Measurements from ENCODE around the gene HACD2.
"Not testable (repeated sequence)": the region's sequence is repeated elsewhere in the genome, so short reads cannot be mapped to it uniquely, and the experiment has no call there.

The HACD2 gene

DNA sequence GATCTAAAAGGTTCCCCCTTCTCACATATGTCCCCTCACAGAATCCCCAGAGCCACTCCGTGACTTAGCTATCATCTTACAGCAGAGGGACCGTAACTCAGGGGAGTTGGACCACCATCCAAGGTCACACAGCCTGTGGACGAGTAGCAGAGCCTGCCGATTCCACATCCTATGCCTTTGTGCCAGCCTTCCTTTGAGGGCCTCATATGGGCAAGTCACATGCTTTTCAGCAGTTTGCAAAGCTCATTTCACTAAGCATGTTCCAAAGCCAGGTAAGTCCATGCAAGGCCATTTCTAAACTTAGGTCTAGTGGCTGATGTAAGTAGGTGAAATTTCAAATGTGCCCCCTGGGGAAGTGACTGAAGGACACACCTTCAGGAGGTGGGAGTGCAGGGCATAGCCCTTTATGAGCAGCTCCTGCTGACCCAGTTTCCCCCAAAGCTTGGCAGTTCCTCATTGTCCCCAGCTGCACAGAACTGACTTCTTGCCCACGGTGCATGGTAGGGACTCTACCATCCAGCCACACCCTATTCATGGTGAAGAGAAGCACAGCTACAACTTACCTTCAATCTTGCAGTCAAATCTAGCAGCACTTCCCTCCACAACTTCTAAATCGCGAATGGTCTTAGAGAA is 33.3 kb upstream of the HACD2 start:
- no peak overlapping the region for H3K23ac ChIP-seq (ENCODE audit: low read length)
- H2AK5ac ChIP-seq (ENCODE audit: low read length): no peak overlapping the region
- H3K27me3 ChIP-seq (ENCODE audit: insufficient read depth, low read length): no peaks in the 10 kb centered on the region
- no peaks in the 10 kb centered on the region for H3K9me3 ChIP-seq (ENCODE audit: insufficient read depth, low read depth, low read length)
- H3K4me3 ChIP-seq (ENCODE audit: low read depth, low read length): no peak overlapping the region
- H3K79me1 ChIP-seq (ENCODE audit: low read length): no peaks in the 10 kb centered on the region
- no peak overlapping the region for H3K27ac ChIP-seq (ENCODE audit: low read depth, low read length)
- no peak overlapping the region for H3K9ac ChIP-seq (ENCODE audit: low read length)
- H3K18ac ChIP-seq (ENCODE audit: low read length): no peak overlapping the region
- H3K14ac ChIP-seq (ENCODE audit: low read length): no peak overlapping the region
- no peak overlapping the region for H2BK12ac ChIP-seq (ENCODE audit: low read length)
- no peak overlapping the region for H4K8ac ChIP-seq (ENCODE audit: low read depth, low read length)
- no peak overlapping the region for H2AFZ ChIP-seq (ENCODE audit: insufficient read depth, low read length, poor library complexity)
- DNase-seq: no peak
- peaks cover 8 to 9% of the 10 kb centered on the region in 2 experiments for H3K4me1 ChIP-seq (ENCODE audit: control insufficient read depth in 1 of 2, insufficient read depth in 2 of 2, low read length in 2 of 2)
- H3K4me2 ChIP-seq (ENCODE audit: low read length): no peak overlapping the region
- H3K79me2 ChIP-seq (ENCODE audit: control insufficient read depth, insufficient read depth, low read length, poor library complexity): no peaks in the 10 kb centered on the region
- H3K4ac ChIP-seq (ENCODE audit: low read depth, low read length): no peak overlapping the region
- no peak overlapping the region for H4K12ac ChIP-seq (ENCODE audit: low read depth, low read length)
- no peak overlapping the region for H2BK5ac ChIP-seq (ENCODE audit: low read depth, low read length, poor library complexity)
- H2BK120ac ChIP-seq (ENCODE audit: insufficient read depth, low read length, poor library complexity): no peak overlapping the region
- H4K91ac ChIP-seq (ENCODE audit: low read depth, low read length): no peak overlapping the region
- no CpG with 5 or more reads among the region's 7 CpGs for WGBS (ENCODE audit: extremely low coverage, insufficient coverage, insufficient read length)
- peaks cover 25 to 35% of the 10 kb centered on the region in 2 experiments for H3K36me3 ChIP-seq (ENCODE audit: control insufficient read depth in 1 of 2, insufficient read depth in 2 of 2, low read length in 2 of 2)

DNA sequence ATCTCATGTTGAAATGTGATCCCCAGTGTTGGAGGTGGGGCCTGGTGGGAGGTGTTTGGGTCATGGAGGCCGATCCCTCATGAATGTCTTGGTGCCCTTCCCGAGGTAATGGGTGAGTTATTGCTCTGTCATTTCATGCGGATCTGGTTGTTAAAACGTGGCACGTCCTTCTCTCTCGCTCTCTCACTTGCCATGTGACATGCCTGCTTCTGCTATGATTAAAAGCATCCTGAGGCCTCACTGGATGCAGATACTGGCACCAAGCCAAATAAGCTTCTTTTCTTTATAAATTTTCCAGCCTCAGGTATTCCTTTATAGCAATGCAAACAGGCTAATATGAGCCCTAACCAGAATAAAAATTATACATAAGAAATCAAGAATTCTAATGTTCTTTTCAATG is 31.7 kb upstream of the HACD2 start:
- Histone ChIP-seq H2BK12ac (ENCODE audit: low read length) (no peak overlapping the region), H2BK120ac (ENCODE audit: insufficient read depth, low read length, poor library complexity) (no peak overlapping the region), H3K9me3 (ENCODE audit: insufficient read depth, low read depth, low read length) (no peaks in the 10 kb centered on the region), H3K18ac (ENCODE audit: low read length) (no peak overlapping the region), H3K79me1 (ENCODE audit: low read length) (no peaks in the 10 kb centered on the region), H2AFZ (ENCODE audit: insufficient read depth, low read length, poor library complexity) (no peak overlapping the region), H3K79me2 (ENCODE audit: control insufficient read depth, insufficient read depth, low read length, poor library complexity) (no peaks in the 10 kb centered on the region), H3K36me3 (ENCODE audit: control insufficient read depth in 1 of 2, insufficient read depth in 2 of 2, low read length in 2 of 2) (peaks cover 26 to 36% of the 10 kb centered on the region in 2 experiments), H3K4me2 (ENCODE audit: low read length) (no peak overlapping the region), H3K27ac (ENCODE audit: low read depth, low read length) (no peak overlapping the region), H3K23ac (ENCODE audit: low read length) (no peak overlapping the region), H2BK5ac (ENCODE audit: low read depth, low read length, poor library complexity) (no peak overlapping the region), H3K14ac (ENCODE audit: low read length) (no peak overlapping the region), H3K4me1 (ENCODE audit: control insufficient read depth in 1 of 2, insufficient read depth in 2 of 2, low read length in 2 of 2) (peaks cover 2% of the 10 kb centered on the region in 2 experiments), H3K4ac (ENCODE audit: low read depth, low read length) (no peak overlapping the region), H4K12ac (ENCODE audit: low read depth, low read length) (no peak overlapping the region), H3K9ac (ENCODE audit: low read length) (no peak overlapping the region), H2AK5ac (ENCODE audit: low read length) (no peak overlapping the region), H3K4me3 (ENCODE audit: low read depth, low read length) (no peak overlapping the region), H4K91ac (ENCODE audit: low read depth, low read length) (no peak overlapping the region), H4K8ac (ENCODE audit: low read depth, low read length) (no peak overlapping the region), H3K27me3 (ENCODE audit: insufficient read depth, low read length) (no peaks in the 10 kb centered on the region)
- DNase-seq: no peak
- no CpG with 5 or more reads among the region's 6 CpGs for WGBS (ENCODE audit: extremely low coverage, insufficient coverage, insufficient read length)

- Histone ChIP-seq H2BK5ac (ENCODE audit: low read depth, low read length, poor library complexity) (no peak overlapping the region), H3K4me3 (ENCODE audit: low read depth, low read length) (no peak overlapping the region)
- WGBS (ENCODE audit: extremely low coverage, insufficient coverage, insufficient read length): no CpG with 5 or more reads among the region's 2 CpGs
Observed at GRCh38 chr3:123613543-123613942, 28.7 kb upstream of the HACD2 start.

DNA sequence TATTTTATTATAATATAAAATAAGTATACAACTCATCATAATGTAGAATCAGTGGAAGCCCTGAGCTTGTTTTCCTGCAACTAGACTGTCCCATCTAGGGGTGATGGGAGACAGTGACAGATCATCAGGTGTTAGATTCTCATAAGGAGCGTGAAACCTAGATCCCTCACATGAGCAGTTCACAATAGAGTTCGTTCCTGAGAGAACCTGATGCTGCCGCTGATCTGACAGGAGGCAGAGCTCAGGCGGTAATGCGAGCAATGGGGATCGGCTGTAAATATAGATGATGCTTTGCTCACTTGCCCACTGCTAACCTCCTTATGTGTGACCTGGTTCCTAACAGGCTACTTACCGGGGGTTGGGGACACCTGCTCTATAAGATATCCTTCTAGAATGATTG is 26.8 kb upstream of the HACD2 start:
- H3K27me3 ChIP-seq (ENCODE audit: insufficient read depth, low read length); H3K4me1 ChIP-seq (ENCODE audit: control insufficient read depth in 1 of 2, insufficient read depth in 2 of 2, low read length in 2 of 2); H3K79me2 ChIP-seq (ENCODE audit: control insufficient read depth, insufficient read depth, low read length, poor library complexity); H2AK5ac ChIP-seq (ENCODE audit: low read length); H3K4ac ChIP-seq (ENCODE audit: low read depth, low read length); H3K9ac ChIP-seq (ENCODE audit: low read length); H2BK120ac ChIP-seq (ENCODE audit: insufficient read depth, low read length, poor library complexity); H3K23ac ChIP-seq (ENCODE audit: low read length); H3K4me3 ChIP-seq (ENCODE audit: low read depth, low read length); H3K14ac ChIP-seq (ENCODE audit: low read length); H3K4me2 ChIP-seq (ENCODE audit: low read length); H3K27ac ChIP-seq (ENCODE audit: low read depth, low read length); H3K79me1 ChIP-seq (ENCODE audit: low read length); H2AFZ ChIP-seq (ENCODE audit: insufficient read depth, low read length, poor library complexity); H4K12ac ChIP-seq (ENCODE audit: low read depth, low read length); H2BK12ac ChIP-seq (ENCODE audit: low read length); H3K18ac ChIP-seq (ENCODE audit: low read length); H3K9me3 ChIP-seq (ENCODE audit: insufficient read depth, low read depth, low read length); H2BK5ac ChIP-seq (ENCODE audit: low read depth, low read length, poor library complexity); H4K91ac ChIP-seq (ENCODE audit: low read depth, low read length); H4K8ac ChIP-seq (ENCODE audit: low read depth, low read length); DNase-seq: not testable (repeated sequence)
- peaks cover 9 to 13% of the 10 kb centered on the region in 2 experiments for H3K36me3 ChIP-seq (ENCODE audit: control insufficient read depth in 1 of 2, insufficient read depth in 2 of 2, low read length in 2 of 2)
- WGBS (ENCODE audit: extremely low coverage, insufficient coverage, insufficient read length): no CpG with 5 or more reads among the region's 7 CpGs

More at GRCh38 chr3:123613543-123613942, 28.7 kb upstream of the HACD2 start:
- Histone ChIP-seq H4K91ac (ENCODE audit: low read depth, low read length) (no peak overlapping the region), H3K14ac (ENCODE audit: low read length) (no peak overlapping the region), H2AK5ac (ENCODE audit: low read length) (no peak overlapping the region), H3K4me2 (ENCODE audit: low read length) (no peak overlapping the region), H2BK120ac (ENCODE audit: insufficient read depth, low read length, poor library complexity) (no peak overlapping the region), H3K27ac (ENCODE audit: low read depth, low read length) (no peak overlapping the region), H3K79me1 (ENCODE audit: low read length) (no peaks in the 10 kb centered on the region), H4K12ac (ENCODE audit: low read depth, low read length) (no peak overlapping the region), H2BK12ac (ENCODE audit: low read length) (no peak overlapping the region), H3K79me2 (ENCODE audit: control insufficient read depth, insufficient read depth, low read length, poor library complexity) (no peaks in the 10 kb centered on the region), H3K9me3 (ENCODE audit: insufficient read depth, low read depth, low read length) (no peaks in the 10 kb centered on the region), H2AFZ (ENCODE audit: insufficient read depth, low read length, poor library complexity) (no peak overlapping the region), H3K23ac (ENCODE audit: low read length) (no peak overlapping the region), H3K18ac (ENCODE audit: low read length) (no peak overlapping the region), H3K9ac (ENCODE audit: low read length) (no peak overlapping the region), H3K4ac (ENCODE audit: low read depth, low read length) (no peak overlapping the region), H3K27me3 (ENCODE audit: insufficient read depth, low read length) (no peaks in the 10 kb centered on the region), H3K36me3 (ENCODE audit: control insufficient read depth in 1 of 2, insufficient read depth in 2 of 2, low read length in 2 of 2) (peaks cover 14 to 23% of the 10 kb centered on the region in 2 experiments), H4K8ac (ENCODE audit: low read depth, low read length) (no peak overlapping the region), H3K4me1 (ENCODE audit: control insufficient read depth in 1 of 2, insufficient read depth in 2 of 2, low read length in 2 of 2) (peaks cover 1 to 4% of the 10 kb centered on the region in 2 experiments)
- no peak for DNase-seq

Data from trophoblast cell (in vitro differentiated cells and primary cell).